Panc1 (cell line): ENCODE measurements around the gene RIMBP2. TPM values are rescaled to one million over a fixed set of nuclear protein-coding genes. Genes with fewer than 3 reads are reported as not detected.

ENCODE experiments used
- ATAC-seq: fragments of 200-7000 bp; cut with Tn5 transposase; 2 replicates; pipeline ENCODE4 v1.9.1; 2020; ENCODE audit warnings: mild to moderate bottlenecking, moderate library complexity
- BruUV-seq: library from RNA; stranded (reverse); fragments of 400-500 nt; replicated peaks from 2 replicates; lab custom pipeline; 2021; lab: Mats Ljungman, UMichigan
- CTCF ChIA-PET: fragments of 300-600 bp; sonication (Branson Sonifier 250); formaldehyde crosslinking; loops from one replicate; lab custom pipeline; 2022; ENCODE audit warnings: antibody characterized with exemption; lab: Charles Lee
- POLR2A ChIA-PET: fragments of 300-600 bp; sonication (Branson Sonifier 250); formaldehyde crosslinking; loops from one replicate; lab custom pipeline; 2022; ENCODE audit warnings: antibody characterized with exemption; lab: Charles Lee
- DNase-seq: peaks from one replicate; pipeline ENCODE4 v3.0.0-alpha.2; 2010; ENCODE audit warnings: low read depth, low spot score
- H3K27ac ChIP-seq: 2 replicates; pipeline ENCODE4 v1.5.1; 2011; ENCODE audit warnings: mild to moderate bottlenecking, low read length, inconsistent platforms
- H3K27me3 ChIP-seq: fragments of 200-500 bp; sonication (Bioruptor generic); 2 replicates; pipeline ENCODE4 v1.6.0; 2014; ENCODE audit warnings: low read length, inconsistent platforms; ENCODE audit not compliant: control insufficient read depth, insufficient read depth
- H3K36me3 ChIP-seq: fragments of 200-500 bp; sonication (Bioruptor generic); 2 replicates; pipeline ENCODE4 v1.5.1; 2014; ENCODE audit warnings: inconsistent platforms, mild to moderate bottlenecking, low read length, moderate library complexity; ENCODE audit not compliant: control insufficient read depth, insufficient read depth
- H3K4me1 ChIP-seq: 2 replicates; pipeline ENCODE4 v1.5.1; 2011; ENCODE audit warnings: inconsistent platforms, mild to moderate bottlenecking, low read length, moderate library complexity; ENCODE audit not compliant: control insufficient read depth, insufficient read depth
- H3K4me3 ChIP-seq, 2 experiments: 2 replicates each; pipeline ENCODE4 v1.5.1; 2011 to 2012; ENCODE audit warnings: low read depth in 2 of 2, low read length in 2 of 2, mild to moderate bottlenecking in 2 of 2, inconsistent platforms in 1 of 2, moderate library complexity in 1 of 2
- H3K9me3 ChIP-seq: fragments of 200-500 bp; sonication (Bioruptor generic); 2 replicates; pipeline ENCODE4 v1.5.1; 2014; ENCODE audit warnings: low read depth, mild to moderate bottlenecking, inconsistent platforms, low read length, moderate library complexity; ENCODE audit not compliant: control insufficient read depth, insufficient read depth
- POLR2AphosphoS5 ChIP-seq: IDR thresholded peaks from 2 replicates; pipeline ENCODE4 v1.6.1; 2012; ENCODE audit warnings: mild to moderate bottlenecking, low read depth, low read length, moderate library complexity
- SIN3A ChIP-seq: IDR thresholded peaks from 2 replicates; pipeline ENCODE4 v1.6.1; 2012; ENCODE audit warnings: low read depth, mild to moderate bottlenecking, low read length, moderate library complexity, borderline replicate concordance; ENCODE audit not compliant: insufficient read depth
- TCF7L2 ChIP-seq: IDR thresholded peaks from 2 replicates; pipeline ENCODE4 v1.6.1; 2011; ENCODE audit warnings: mild to moderate bottlenecking, low read depth, low read length, inconsistent platforms
- in situ Hi-C: cut with HindIII; loops from 2 replicates; pipeline ENCODE4 v1.10.0; 2016; ENCODE audit warnings: low sequenced_read_pairs, low pct_unique_long_range_greater_than_20kb
- intact Hi-C: fragments of 100-400 bp; cut with micrococcal nuclease; formaldehyde crosslinking; loops from one replicate; pipeline ENCODE4 v1.10.0; 2022; ENCODE audit not compliant: unreplicated experiment
- total RNA-seq: library from RNA; stranded (reverse); gene quantifications from one replicate; pipeline ENCODE4 v1.2.1, GENCODE V29; 2021; ENCODE audit not compliant: unreplicated experiment
- TF ChIP-seq, protein P1 (sequence below): fragments of 450-650 bp; IDR thresholded peaks from 2 replicates; pipeline ENCODE4 v1.5.1; 2017; ENCODE audit warnings: mild to moderate bottlenecking
- TF ChIP-seq, protein P2 (sequence below), 2 experiments: IDR thresholded peaks; 2 replicates each; pipeline ENCODE4 v1.6.1; 2011 to 2012; ENCODE audit warnings: low read depth in 2 of 2, control low read depth in 1 of 2, low read length in 1 of 2, mild to moderate bottlenecking in 1 of 2, moderate library complexity in 1 of 2; ENCODE audit not compliant: insufficient read depth in 1 of 2

RIMBP2 gene
- total RNA-seq, 1 experiment from 2014 or later, result not detected

- Histone ChIP-seq H3K4me1 (no peaks in the 10 kb centered on the region), H3K27me3 (0 out of 2 replicates have a peak, but pooled peaks cover 3% of the 10 kb centered on the region), H3K36me3 (no peaks in the 10 kb centered on the region), H3K27ac (no peak overlapping the region), H3K9me3 (no peaks in the 10 kb centered on the region), H3K4me3 (no peak overlapping the region)
- ATAC-seq, result peak; percentile 97
- DNase-seq, result peak; percentile 48
- no TSS peak for BruUV-seq
- in situ Hi-C loops (loop anchor here (10.0 kb wide), 1 partner anchor 353 kb away; no protein-coding TSS in a partner anchor), intact Hi-C loops (loop anchor here (1.0 kb wide), 1 partner anchor 346 kb away; no protein-coding TSS in a partner anchor)
- ChIA-PET CTCF (interaction anchor here (0.6 to 1.1 kb wide), 6 partner anchors 9 to 347 kb away, joined by 3 to 10 read pairs (median 6); no protein-coding TSS in a partner anchor), POLR2A (no interaction called here)
- TF ChIP-seq POLR2AphosphoS5 (no peak), TCF7L2 (no peak), SIN3A (no peak)
- TF ChIP-seq, protein P1, sequence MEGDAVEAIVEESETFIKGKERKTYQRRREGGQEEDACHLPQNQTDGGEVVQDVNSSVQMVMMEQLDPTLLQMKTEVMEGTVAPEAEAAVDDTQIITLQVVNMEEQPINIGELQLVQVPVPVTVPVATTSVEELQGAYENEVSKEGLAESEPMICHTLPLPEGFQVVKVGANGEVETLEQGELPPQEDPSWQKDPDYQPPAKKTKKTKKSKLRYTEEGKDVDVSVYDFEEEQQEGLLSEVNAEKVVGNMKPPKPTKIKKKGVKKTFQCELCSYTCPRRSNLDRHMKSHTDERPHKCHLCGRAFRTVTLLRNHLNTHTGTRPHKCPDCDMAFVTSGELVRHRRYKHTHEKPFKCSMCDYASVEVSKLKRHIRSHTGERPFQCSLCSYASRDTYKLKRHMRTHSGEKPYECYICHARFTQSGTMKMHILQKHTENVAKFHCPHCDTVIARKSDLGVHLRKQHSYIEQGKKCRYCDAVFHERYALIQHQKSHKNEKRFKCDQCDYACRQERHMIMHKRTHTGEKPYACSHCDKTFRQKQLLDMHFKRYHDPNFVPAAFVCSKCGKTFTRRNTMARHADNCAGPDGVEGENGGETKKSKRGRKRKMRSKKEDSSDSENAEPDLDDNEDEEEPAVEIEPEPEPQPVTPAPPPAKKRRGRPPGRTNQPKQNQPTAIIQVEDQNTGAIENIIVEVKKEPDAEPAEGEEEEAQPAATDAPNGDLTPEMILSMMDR, result peak; percentile 94
- TF ChIP-seq, protein P2, sequence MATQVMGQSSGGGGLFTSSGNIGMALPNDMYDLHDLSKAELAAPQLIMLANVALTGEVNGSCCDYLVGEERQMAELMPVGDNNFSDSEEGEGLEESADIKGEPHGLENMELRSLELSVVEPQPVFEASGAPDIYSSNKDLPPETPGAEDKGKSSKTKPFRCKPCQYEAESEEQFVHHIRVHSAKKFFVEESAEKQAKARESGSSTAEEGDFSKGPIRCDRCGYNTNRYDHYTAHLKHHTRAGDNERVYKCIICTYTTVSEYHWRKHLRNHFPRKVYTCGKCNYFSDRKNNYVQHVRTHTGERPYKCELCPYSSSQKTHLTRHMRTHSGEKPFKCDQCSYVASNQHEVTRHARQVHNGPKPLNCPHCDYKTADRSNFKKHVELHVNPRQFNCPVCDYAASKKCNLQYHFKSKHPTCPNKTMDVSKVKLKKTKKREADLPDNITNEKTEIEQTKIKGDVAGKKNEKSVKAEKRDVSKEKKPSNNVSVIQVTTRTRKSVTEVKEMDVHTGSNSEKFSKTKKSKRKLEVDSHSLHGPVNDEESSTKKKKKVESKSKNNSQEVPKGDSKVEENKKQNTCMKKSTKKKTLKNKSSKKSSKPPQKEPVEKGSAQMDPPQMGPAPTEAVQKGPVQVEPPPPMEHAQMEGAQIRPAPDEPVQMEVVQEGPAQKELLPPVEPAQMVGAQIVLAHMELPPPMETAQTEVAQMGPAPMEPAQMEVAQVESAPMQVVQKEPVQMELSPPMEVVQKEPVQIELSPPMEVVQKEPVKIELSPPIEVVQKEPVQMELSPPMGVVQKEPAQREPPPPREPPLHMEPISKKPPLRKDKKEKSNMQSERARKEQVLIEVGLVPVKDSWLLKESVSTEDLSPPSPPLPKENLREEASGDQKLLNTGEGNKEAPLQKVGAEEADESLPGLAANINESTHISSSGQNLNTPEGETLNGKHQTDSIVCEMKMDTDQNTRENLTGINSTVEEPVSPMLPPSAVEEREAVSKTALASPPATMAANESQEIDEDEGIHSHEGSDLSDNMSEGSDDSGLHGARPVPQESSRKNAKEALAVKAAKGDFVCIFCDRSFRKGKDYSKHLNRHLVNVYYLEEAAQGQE (IDR thresholded peaks at IDR 0.05; ENCODE audit: insufficient read depth in 1 of 2, low read depth in 2 of 2, low read length in 1 of 2), result peak in 1 of 2 experiments; percentile 60; a peak in 1 of 4 replicates
These were observed 32.0 kb upstream of the RIMBP2 start for GRCh38 chr12:130747867-130748740.

GRCh38 chr12:130746546-130746945 lies 30.4 kb upstream of the RIMBP2 start:
- Histone ChIP-seq H3K36me3 (no peaks in the 10 kb centered on the region), H3K27me3 (0 out of 2 replicates have a peak, but pooled peaks cover 5% of the 10 kb centered on the region), H3K4me1 (no peaks in the 10 kb centered on the region), H3K9me3 (no peaks in the 10 kb centered on the region), H3K27ac (no peak overlapping the region), H3K4me3 (no peak overlapping the region)
- no TSS peak for BruUV-seq
- intact Hi-C loops, result no loop called here
- in situ Hi-C loops, result loop anchor here (10.0 kb wide), 1 partner anchor 352 kb away; no protein-coding TSS in a partner anchor
- CTCF ChIA-PET, result no interaction called here
- ATAC-seq (no peak), DNase-seq (no peak)
- TF ChIP-seq POLR2AphosphoS5 (no peak), SIN3A (no peak), TCF7L2 (no peak)
- TF ChIP-seq, protein P1, result no peak
- TF ChIP-seq, protein P2 (IDR thresholded peaks at IDR 0.05; ENCODE audit: insufficient read depth in 1 of 2, low read depth in 2 of 2, low read length in 1 of 2), result no peak
- POLR2A ChIA-PET, result no interaction called here
